Measurements from ENCODE around the gene GPR146. TPM values are rescaled to one million over a fixed set of nuclear protein-coding genes. Genes with fewer than 3 reads are reported as not detected.
A peak's percentile ranks its signal among the peaks of the same experiment; 100 is the strongest.

GPR146 gene
- total and polyA plus RNA-seq, 2 of the 13 experiments (the other 11 are each of a cell fraction or from before 2014, with no cell fraction given), result 2.0 to 15.9 TPM

DNA sequence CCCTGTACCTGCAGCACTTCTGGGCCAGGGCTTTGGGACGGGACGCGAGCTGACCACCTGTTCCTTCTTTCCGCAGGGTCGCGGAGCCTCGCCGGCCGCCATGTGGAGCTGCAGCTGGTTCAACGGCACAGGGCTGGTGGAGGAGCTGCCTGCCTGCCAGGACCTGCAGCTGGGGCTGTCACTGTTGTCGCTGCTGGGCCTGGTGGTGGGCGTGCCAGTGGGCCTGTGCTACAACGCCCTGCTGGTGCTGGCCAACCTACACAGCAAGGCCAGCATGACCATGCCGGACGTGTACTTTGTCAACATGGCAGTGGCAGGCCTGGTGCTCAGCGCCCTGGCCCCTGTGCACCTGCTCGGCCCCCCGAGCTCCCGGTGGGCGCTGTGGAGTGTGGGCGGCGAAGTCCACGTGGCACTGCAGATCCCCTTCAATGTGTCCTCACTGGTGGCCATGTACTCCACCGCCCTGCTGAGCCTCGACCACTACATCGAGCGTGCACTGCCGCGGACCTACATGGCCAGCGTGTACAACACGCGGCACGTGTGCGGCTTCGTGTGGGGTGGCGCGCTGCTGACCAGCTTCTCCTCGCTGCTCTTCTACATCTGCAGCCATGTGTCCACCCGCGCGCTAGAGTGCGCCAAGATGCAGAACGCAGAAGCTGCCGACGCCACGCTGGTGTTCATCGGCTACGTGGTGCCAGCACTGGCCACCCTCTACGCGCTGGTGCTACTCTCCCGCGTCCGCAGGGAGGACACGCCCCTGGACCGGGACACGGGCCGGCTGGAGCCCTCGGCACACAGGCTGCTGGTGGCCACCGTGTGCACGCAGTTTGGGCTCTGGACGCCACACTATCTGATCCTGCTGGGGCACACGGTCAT, 13.3 kb downstream of the GPR146 start:
- DNase-seq (ENCODE audit: low spot score) (no peak), ATAC-seq (no peak), FAIRE-seq (no peak)
- TF ChIP-seq TOPORS (CRISPR knock-in tag; IDR thresholded peaks at IDR 0.05) (no peak), AGO2 (optimal IDR thresholded peaks at IDR 0.05; ENCODE audit: low read depth, low read length) (peak; percentile 58), MNT (IDR thresholded peaks at IDR 0.05) (no peak), ZBTB38 (CRISPR knock-in tag; IDR thresholded peaks at IDR 0.05) (peak; percentile 28; the same call in 1 of the 2 replicates), ZC3H13 (CRISPR knock-in tag; IDR thresholded peaks at IDR 0.05) (0 out of 2 replicates have a peak, but pooled peaks have one; percentile 19), ZNF776 (CRISPR knock-in tag; IDR thresholded peaks at IDR 0.05) (no peak), ZNF563 (CRISPR knock-in tag; IDR thresholded peaks at IDR 0.05) (no peak), ATAD3A (CRISPR knock-in tag; IDR thresholded peaks at IDR 0.05) (no peak), ZMAT3 (CRISPR knock-in tag; conservative IDR thresholded peaks at IDR 0.05) (no peak), NBN (conservative IDR thresholded peaks at IDR 0.05) (no peak), LRRFIP1 (CRISPR knock-in tag; conservative IDR thresholded peaks at IDR 0.05) (no peak), GTF3A (CRISPR knock-in tag; conservative IDR thresholded peaks at IDR 0.05) (no peak), KDM5A (IDR thresholded peaks at IDR 0.05; ENCODE audit: borderline replicate concordance, low read length) (no peak), ZNF766 (CRISPR knock-in tag; IDR thresholded peaks at IDR 0.05; ENCODE audit: borderline replicate concordance) (no peak), ZNF260 (CRISPR knock-in tag; IDR thresholded peaks at IDR 0.05; ENCODE audit: borderline replicate concordance, low read depth) (no peak)
- TF ChIP-seq, protein P1, sequence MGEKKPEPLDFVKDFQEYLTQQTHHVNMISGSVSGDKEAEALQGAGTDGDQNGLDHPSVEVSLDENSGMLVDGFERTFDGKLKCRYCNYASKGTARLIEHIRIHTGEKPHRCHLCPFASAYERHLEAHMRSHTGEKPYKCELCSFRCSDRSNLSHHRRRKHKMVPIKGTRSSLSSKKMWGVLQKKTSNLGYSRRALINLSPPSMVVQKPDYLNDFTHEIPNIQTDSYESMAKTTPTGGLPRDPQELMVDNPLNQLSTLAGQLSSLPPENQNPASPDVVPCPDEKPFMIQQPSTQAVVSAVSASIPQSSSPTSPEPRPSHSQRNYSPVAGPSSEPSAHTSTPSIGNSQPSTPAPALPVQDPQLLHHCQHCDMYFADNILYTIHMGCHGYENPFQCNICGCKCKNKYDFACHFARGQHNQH (CRISPR knock-in tag; IDR thresholded peaks at IDR 0.05), result no peak
- POLR2A ChIA-PET, result no interaction called here
- H2AFZ ChIP-seq (ENCODE audit: low read length), result no peak overlapping the region
- H3K79me2 ChIP-seq (ENCODE audit: insufficient read depth, low read length), result no peaks in the 10 kb centered on the region
- peaks cover 8 to 14% of the 10 kb centered on the region in 2 experiments; a peak in 4 of 5 replicates for H3K36me3 ChIP-seq (replicated peaks in 1 of 2; ENCODE audit: control insufficient read depth in 1 of 2, insufficient read depth in 2 of 2, low read length in 2 of 2)
- intact Hi-C loops (cut with micrococcal nuclease; ENCODE audit: unreplicated experiment) (no loop called here), in situ Hi-C loops (cut with HindIII; ENCODE audit: extremely low pct_ligation_motif_present, low pct_unique_long_range_greater_than_20kb) (no loop called here)
- no peaks in the 10 kb centered on the region for H4K20me1 ChIP-seq (ENCODE audit: insufficient read depth, low read length)
- no peak overlapping the region for H3K27ac ChIP-seq (ENCODE audit: extremely low read length, insufficient read depth, low read length)
- H3K9me3 ChIP-seq (ENCODE audit: low read length), result no peaks in the 10 kb centered on the region
- WGBS (ENCODE audit: low lambda C conversion rate), result 97% methylated on average over 37 of the region's 62 CpGs
- no TSS peak for BruUV-seq (replicated peaks)
- CTCF ChIA-PET (ENCODE audit: low intra/inter-chr PET ratio, low total read pairs), result no interaction called here
- no peak overlapping the region for H3K9ac ChIP-seq (ENCODE audit: insufficient read depth, low read depth, low read length)
- H3K27me3 ChIP-seq (ENCODE audit: control insufficient read depth in 1 of 2, insufficient read depth in 2 of 2, low read length in 2 of 2), result no peaks in the 10 kb centered on the region
- H3K4me3 ChIP-seq (replicated peaks in 1 of 3; ENCODE audit: insufficient read depth in 1 of 3, low read depth in 2 of 3, low read length in 3 of 3), result no peak overlapping the region
- H3K4me1 ChIP-seq (ENCODE audit: insufficient read depth, low read length), result no peaks in the 10 kb centered on the region
- H3K4me2 ChIP-seq (ENCODE audit: low read depth, low read length), result no peak overlapping the region

Data from HepG2 (cell line).